GM21717 (cell line): ENCODE results near the gene GYPE.
"Not testable (repeated sequence)": the region's sequence is repeated elsewhere in the genome, so short reads cannot be mapped to it uniquely, and the experiment has no call there.

Experiments
- ATAC-seq: cut with Tn5 transposase; IDR thresholded peaks from one replicate; pipeline ENCODE4 v1.9.1; 2021; ENCODE audit warnings: mild to moderate bottlenecking, moderate library complexity; ENCODE audit not compliant: unreplicated experiment

Gene GYPE

GRCh38 chr4:143870523-143871268, 34.7 kb downstream of the GYPE start:
- ATAC-seq = not testable (repeated sequence)

DNA sequence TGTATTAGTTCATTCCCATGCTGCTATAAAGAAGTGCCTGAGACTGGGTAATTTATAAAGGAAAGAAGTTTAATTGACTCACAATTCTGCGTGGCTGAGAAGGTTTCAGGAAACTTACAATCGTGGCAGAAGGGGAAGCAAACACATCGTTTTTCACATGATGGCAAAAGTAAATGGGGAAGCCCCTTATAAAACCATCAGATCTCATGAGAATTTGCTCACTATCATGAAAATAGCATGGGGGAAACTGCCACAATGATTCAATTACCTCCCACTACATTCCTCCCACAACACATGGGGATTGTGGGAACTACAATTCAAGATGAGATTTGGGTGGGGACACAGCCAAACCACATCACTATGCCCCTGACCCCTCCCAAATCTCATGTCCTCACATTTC, 35.4 kb downstream of the GYPE start:
- not testable (repeated sequence) for ATAC-seq

- ATAC-seq = not testable (repeated sequence)
Measured at GRCh38 chr4:143862716-143863115, 42.6 kb downstream of the GYPE start.

DNA sequence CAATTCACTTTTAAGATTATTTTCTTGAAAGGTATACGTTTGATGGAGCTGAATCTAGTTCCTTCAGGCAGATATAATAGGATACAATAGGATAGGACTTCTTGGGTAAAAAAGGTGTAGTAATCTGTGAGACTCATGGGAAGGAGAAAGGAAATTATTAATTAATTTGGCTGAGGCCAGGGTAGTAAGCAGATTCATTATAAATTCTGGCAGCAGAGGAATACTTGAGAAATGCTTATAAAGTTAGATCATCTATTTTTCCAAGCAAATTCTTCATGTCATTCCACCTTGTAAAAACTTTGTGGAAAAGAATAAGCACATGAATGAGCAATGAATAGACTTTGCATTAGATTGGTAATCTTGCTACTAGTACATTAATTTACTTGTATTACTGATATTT, 46.9 kb downstream of the GYPE start:
- ATAC-seq = no peak

DNA sequence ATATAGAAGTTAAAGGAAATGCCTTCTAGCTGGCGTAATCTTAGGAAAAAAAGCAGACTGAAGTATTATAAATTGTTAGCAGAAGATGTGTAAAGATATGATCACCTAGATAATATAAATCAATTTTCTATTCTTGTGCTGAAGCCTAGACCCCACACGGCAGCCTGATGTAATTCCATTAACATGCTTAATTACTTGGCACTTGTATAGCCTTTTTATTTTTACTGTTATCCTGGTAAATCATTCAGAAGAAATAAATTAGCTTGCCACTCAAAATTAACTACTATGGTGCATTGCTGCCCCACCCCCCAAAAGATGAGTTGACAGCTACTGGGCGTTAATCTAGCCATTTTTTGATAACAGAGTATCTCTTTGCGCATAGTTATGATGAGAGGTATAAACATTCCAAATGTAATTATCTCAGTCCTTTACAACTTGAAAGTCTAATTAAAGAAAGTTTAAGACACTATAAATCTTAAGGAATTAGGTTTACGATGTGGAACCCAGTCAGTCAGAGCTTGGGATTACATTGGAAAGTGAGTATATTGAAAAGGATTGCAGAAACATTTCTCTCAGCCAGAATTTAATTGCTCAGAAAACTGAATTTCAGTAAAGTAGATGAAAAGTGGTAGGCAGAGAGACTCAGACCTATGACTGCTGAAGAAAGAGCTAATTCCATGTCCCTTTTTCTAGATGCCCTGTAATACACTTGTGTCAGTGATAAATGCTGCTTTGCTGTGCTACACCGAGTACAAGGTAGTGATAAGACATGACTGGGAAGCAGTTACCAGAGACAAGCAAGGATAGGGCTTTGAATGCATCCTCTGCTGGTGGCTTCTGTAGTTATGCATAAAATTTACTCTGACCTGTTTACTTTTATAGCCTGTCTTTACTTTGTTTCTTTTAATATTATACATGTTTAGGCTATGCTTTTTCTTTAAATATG, 47.7 kb downstream of the GYPE start:
- not testable (repeated sequence) for ATAC-seq

- ATAC-seq = not testable (repeated sequence)
Measured at GRCh38 chr4:143856017-143856557, 49.3 kb downstream of the GYPE start.

DNA sequence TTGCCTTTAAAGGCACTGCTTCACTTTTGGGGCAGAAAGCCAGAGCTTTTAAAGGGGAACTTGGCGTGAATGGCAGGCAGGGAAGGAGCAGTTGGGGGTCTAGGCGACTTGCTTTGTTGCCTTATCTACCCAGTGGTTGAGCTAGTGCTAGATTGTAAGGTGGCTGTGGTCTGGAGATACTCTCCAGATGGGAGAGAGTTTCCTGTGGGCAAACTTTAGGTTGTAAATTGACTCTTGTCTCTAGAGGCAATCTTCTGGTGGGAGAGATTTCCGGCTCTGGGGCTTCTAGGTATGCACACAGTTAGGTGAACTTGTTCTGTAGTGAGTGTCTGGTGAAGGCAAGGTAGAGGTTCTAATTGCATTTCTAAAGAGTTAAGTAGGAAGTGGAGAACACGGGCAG, 50.7 kb downstream of the GYPE start:
- ATAC-seq = not testable (repeated sequence)

DNA sequence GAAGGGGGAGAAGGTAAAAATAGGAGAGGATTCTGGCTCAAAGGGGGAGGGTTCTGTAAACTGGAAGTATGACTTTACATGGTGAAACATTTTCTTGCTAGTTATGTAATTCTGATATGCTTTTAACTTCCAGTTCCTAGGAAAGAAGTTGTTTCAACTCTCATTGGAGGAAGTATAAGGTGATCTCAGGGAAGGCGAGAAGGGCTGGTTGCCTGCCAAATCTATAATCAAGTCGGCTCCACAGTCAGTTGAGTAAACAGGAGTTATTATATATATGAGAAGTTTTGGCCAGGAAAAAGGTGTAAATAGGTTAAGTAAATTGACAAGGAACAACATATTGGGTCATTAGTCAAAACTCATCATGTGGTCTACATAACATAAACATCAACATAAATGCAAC, 56.1 kb downstream of the GYPE start:
- not testable (repeated sequence) for ATAC-seq

- ATAC-seq = not testable (repeated sequence)
Measured at GRCh38 chr4:143843506-143843832, 61.9 kb downstream of the GYPE start.

DNA sequence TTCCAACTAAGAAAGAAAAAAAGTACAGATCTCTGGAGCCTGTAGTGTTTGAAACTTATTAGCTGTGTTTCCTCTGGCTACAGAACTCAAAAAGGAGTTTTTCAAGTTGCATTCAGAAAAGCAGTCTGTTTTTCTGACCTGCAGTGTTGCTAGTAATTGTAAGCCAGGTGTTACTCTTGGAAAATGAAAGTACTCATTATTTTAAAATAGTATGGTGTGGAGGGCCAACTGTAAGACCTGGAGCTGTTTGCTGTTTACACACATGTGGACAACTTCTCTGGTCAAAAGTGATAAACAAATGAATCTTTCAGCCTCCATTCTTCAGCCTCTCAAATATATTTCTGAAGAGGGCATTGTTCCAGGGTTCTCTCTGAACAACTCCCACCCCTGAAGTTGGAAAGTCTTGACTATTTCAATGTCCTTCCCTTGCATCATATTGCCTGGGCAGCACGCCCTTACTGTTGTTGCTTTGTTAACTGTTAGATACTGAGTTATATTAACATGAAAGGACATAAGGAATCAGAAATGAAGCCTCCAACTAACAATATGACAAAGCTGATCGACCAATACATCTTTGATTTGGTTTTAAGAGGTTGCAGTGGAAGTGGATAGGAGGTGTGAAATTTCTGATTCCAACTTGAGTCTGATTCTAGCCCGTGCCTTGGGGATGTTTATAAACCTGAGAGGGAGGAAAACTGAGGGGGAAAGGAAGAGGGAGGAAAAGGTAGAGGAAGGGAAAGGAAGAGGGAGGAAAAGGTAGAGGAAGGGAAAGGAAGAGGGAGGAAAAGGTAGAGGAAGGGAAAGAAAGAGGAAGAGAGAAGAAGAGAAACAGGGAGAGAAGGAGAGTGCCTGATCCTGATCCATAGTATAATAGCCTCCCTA, 62.5 kb downstream of the GYPE start:
- not testable (repeated sequence) for ATAC-seq

GRCh38 chr4:143839413-143839812, 65.9 kb downstream of the GYPE start:
- ATAC-seq = not testable (repeated sequence)

DNA sequence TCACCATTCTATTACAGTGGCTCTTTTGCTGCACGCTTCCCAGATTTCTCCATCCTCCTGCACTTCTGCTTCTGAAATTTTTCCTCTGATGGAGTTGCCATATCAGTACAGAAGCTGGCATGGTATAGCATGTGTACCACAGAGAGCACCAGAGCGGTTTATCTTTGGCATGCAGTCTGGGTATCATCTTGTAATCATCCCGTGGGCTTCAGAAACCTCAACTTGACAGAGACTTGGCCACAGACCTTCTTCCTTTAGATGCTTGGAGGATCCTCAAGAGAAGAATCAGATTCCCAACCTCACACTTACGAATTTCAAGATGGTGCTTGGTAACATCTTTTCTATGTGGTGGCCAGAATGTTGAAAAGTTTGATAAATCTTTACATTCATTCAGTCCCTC, 71.2 kb downstream of the GYPE start:
- ATAC-seq = not testable (repeated sequence)

GRCh38 chr4:143833676-143834075, 71.7 kb downstream of the GYPE start:
- not testable (repeated sequence) for ATAC-seq

DNA sequence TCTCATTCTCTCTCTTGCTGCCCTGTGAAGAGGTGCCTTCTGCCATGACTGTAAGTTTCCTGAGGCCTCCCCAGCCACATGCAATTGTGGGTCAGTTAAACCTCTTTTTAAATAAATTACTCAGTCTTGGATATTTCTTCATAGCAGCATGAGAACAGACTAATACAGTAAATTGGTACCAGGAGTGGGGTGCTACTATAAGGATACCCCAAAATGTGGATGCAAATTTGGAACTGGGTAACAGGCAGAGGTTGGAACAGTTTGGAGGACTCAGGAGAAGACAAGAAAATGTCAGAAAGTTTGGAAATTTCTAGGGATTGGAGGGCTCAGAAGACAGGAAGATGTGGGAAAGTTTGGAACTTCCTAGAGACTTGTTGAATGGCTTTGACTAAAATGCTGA, 74.8 kb downstream of the GYPE start:
- not testable (repeated sequence) for ATAC-seq

DNA sequence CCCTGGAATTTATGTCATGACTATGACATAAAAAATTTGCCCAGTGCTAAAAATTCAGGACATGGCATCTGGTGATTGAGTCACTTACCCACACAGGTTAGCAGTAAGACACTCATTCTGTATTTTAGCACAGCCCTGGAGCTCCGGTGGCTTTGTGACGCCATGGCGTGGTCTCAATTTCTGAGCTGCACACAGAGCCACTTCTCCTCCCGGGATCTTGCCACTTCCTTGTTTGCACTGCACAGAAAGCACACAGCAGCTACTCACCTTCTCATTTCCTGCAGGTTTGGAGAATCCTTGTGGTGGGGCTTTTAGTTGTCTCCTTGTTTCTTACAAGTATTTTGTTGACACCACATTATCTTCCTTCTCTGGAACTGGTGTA, 76.1 kb downstream of the GYPE start:
- not testable (repeated sequence) for ATAC-seq
